GM19397 (cell line): ENCODE measurements around the gene AIG1.
"Not testable (repeated sequence)": the region's sequence is repeated elsewhere in the genome, so short reads cannot be mapped to it uniquely, and the experiment has no call there.

Experiments
- ATAC-seq: cut with Tn5 transposase; IDR thresholded peaks from one replicate; pipeline ENCODE4 v1.9.1; 2021; ENCODE audit warnings: mild to moderate bottlenecking, moderate library complexity; ENCODE audit not compliant: unreplicated experiment

The AIG1 gene

DNA sequence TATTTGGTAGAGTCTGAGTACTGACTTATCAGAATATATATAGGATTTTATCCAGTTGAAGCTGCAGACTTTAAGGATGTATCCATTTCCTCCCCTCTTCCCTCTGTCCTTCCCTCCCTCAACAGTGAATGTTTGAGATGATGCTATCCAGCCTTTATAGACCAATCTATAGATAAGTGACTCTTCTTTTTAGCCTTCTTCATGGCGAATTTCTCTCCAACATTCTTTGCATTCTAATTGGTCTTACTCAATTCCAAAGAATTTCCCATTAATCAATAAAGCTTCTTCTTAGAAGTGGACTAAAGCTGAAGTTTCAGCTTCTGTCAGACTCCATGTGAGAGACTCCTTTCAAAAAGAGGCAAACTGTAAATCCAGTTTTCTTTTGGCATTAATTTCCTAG, 99.3 kb downstream of the AIG1 start:
- no peak for ATAC-seq

GRCh38 chr6:143160439-143161220, 99.9 kb downstream of the AIG1 start:
- no peak for ATAC-seq

DNA sequence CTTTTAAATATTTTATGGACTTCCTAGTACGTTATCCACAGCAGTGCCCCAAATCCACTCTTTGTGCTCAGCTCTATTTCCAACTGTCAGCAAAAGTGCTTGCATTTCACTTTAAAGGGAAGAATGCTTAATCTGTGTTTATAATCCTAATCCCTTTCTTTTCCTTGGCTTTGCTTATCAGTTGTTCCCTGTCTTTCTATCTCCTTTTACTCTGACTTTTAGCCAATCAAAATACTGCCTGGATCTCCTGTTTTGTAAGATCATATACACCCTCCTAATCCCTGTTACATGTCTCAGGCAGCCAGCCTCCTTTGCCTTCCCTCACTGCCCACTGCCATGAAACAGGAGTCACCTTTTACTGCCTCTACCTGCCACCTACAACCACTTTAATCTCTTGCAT, 102.9 kb downstream of the AIG1 start:
- ATAC-seq: no peak

- ATAC-seq: no peak
These were observed 103.9 kb downstream of the AIG1 start for GRCh38 chr6:143164565-143165105.

GRCh38 chr6:143165315-143165855, 104.7 kb downstream of the AIG1 start:
- no peak for ATAC-seq

- ATAC-seq: no peak
These were observed 105.6 kb downstream of the AIG1 start for GRCh38 chr6:143166247-143166695.

DNA sequence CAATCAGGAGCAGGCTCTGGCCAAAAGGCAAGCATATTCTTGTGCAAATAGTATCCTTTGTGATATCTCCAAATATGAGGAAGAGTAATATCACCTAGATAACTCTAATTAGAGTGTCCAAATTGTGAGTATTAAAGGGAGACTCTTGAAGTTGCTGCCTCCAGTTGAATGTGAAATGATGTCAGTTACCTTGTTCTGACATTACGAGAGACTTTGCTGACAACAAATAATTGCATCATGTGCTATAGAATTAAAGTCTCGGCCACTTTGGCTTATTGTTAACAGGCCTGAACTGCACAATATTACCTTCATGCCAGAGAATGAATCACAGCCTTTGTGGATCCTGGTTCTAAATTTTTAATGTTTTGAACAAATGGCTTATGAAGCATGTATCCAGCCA, 106.5 kb downstream of the AIG1 start:
- no peak for ATAC-seq

DNA sequence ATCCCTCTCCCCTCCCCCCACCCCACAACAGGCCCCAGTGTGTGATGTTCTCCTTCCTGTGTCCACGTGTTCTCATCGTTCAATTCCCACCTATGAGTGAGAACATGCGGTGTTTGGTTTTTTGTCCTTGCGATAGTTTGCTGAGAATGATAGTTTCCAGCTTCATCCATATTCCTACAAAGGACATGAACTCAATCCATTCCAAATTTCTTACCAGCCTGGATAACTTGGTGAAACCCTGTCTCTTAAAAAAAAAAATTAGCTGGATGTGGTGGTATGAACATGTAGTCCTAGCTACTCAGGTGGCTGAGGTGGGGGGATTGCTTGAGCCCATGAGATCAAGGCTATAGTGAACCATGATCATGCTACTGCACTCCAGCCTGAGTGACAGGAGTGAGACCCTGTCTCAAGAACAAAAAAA, 107.7 kb downstream of the AIG1 start:
- not testable (repeated sequence) for ATAC-seq

DNA sequence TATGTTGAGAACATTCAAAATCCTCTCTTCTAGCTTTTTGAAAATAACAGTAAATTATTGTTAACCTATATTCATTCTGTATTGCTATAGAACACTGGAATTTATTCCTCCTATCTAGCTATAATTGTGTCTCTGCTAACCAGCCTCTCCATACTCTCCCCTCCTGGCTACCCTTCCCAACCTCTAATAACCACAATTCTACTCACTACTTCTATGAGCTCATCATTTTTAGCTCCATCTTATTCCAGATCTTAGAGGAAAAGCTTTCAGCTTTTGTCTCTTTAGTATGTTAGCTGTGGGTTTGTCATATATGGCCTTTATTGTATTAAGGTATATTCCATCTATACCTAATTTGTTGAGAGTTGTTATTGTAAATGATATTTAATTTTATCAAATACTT, 108.8 kb downstream of the AIG1 start:
- ATAC-seq: no peak

GRCh38 chr6:143174516-143174915, 113.8 kb downstream of the AIG1 start:
- no peak for ATAC-seq

DNA sequence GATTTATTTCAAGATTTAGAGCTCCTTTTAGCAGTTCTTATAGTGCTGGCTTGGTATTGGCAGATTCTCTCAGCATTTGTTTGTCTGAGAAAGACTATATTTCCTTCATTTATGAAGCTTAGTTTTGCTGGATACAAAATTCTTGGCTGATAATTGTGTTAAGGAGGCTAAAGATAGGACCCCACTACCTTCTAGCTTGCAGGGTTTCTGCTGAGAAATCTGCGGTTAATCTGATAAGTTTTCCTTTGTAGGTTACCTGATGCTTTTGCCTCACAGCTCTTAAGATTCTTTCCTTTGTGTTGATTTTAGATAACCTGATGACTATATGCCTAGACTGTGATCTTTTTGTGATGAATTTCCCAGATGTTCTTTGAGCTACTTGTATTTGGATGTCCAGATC, 114.3 kb downstream of the AIG1 start:
- no peak for ATAC-seq

DNA sequence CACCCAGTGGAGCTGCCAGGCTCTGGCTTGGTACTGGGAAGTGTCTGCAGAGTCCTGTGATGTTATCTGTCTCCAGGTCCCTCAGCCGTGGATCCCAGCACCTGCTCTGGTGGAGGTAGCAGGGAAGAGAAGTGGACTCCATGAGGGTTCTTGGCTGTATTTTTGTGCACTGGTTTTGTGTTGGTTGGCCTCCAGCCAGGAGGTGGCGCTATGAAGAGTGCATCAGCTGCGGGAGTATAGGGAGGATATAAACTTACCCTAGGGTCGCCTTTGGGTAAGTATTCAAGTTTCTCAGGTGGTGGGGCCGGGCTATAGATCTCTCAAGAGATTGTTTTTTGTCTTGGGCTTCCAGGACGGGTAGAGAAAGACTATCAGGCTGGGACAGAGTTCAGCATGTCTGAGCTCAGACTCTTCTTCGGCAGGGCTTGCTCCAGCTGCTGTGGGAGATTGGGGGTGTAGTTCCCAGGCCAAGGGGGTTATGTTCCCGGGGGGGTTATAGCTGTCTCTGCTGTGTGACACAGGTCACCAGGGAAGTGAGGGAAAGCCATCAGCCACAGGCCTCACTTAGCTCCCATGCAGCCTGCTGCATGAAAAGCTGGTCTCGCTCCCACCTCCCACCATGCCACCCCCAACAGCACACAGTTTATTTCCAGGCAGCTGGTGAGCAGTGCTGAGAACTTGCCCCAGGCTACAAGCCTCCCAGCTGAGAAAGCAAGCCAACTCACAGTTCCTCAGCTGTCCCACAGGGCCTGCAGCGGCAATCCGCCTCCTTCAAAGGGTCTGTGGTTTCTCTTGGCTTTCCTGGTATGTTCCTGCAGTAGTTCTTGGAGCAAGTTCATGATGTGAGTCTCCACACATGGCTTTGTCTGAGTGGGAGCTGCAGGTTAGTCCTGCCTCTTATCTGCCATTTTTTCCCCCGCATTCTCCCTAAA, 115.7 kb downstream of the AIG1 start:
- no peak for ATAC-seq

- no peak for ATAC-seq
These were observed 117.0 kb downstream of the AIG1 start for GRCh38 chr6:143177706-143178105.

GRCh38 chr6:143179096-143179495, 118.4 kb downstream of the AIG1 start:
- ATAC-seq: no peak

DNA sequence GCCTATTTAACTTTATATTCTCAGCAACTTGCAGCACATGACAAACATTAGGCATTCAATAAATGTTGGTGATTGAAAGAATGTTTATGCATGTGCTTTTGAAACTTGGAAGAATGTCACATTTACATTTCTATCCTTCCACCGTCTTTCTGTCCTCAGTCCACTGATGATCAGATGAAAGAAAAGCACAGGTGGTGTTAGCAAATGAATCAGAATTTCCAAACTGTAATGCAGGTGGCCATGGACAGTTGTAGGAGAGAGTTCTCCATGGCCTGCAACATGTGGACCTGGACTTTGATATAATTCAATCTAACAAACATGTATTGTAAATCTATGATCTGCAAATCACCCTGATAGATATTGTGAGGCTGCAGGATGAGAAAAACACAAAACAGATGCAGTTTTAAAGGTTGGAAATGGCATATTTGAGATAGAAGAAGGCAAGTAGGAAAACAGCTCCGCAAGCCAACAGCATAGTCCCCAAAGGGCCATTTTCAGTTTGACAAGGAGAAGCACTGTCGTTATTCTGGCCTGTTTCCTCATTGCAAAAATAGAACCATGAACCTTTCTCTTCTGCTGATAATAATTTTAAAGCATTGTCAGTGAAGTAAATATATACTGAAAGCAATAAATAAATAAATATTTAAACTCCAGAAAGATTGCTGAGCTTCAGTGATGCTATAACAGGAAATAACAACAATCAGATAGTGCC, 119.4 kb downstream of the AIG1 start:
- no peak for ATAC-seq

DNA sequence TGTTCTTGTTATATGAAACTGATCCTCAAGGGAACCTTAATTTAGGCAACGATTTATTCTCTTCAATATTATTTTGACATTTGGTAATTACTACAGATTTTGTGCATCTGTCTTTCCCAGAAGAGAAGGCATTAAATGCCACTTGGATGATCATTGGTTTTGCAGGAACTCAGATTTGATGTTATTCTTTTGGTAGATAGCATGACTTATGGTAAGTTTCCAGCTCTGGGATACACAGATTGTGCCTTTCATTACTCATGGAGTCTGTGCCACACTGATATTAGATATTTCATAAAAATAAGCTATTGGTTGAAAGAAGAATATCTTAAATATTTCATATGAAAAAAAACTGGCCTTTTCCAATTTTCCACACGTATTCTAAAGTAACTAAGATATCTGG, 120.1 kb downstream of the AIG1 start:
- no peak for ATAC-seq

GRCh38 chr6:143183666-143184065, 123.0 kb downstream of the AIG1 start:
- ATAC-seq: no peak

- ATAC-seq: no peak
These were observed 124.6 kb downstream of the AIG1 start for GRCh38 chr6:143185288-143185687.

- no peak for ATAC-seq
These were observed 126.7 kb downstream of the AIG1 start for GRCh38 chr6:143187238-143187923.

GRCh38 chr6:143188292-143188691, 127.6 kb downstream of the AIG1 start:
- ATAC-seq: no peak
